ENCODE data around the gene SAMSN1. TPM values are rescaled to one million over a fixed set of nuclear protein-coding genes. Genes with fewer than 3 reads are reported as not detected.

SAMSN1 gene
- total and polyA plus RNA-seq, 12 donors: 1.4 to 15.3 (median 7.1) TPM

GRCh38 chr21:14523234-14523633, 22.9 kb downstream of the SAMSN1 start:
- 67 to 71% (median 70%) methylated on average over 5 of the region's 5 CpGs for WGBS, 4 donors
- TF ChIP-seq CTCF (IDR thresholded peaks at IDR 0.05): no peak
- TF ChIP-seq POLR2A (IDR thresholded peaks at IDR 0.05): no peak
- peak in 1 of 7 donors; percentile 19 for DNase-seq

GRCh38 chr21:14522736-14523135, 23.4 kb downstream of the SAMSN1 start:
- Histone ChIP-seq H3K27me3 (no peaks in the 10 kb centered on the region), H3K36me3 (replicated peaks in 1 of 2) (no peaks in the 10 kb centered on the region), H3K9me3 (replicated peaks in 1 of 3) (no peaks in the 10 kb centered on the region), H3K4me3 (no peak overlapping the region), H3K27ac (peak overlapping the region in 1 of 5 donors; percentile 22), H3K4me1 (replicated peaks in 1 of 2) (no peaks in the 10 kb centered on the region)
- TF ChIP-seq CTCF (IDR thresholded peaks at IDR 0.05) (no peak), POLR2A (IDR thresholded peaks at IDR 0.05) (no peak)
- intact Hi-C loops (cut with DNase I): no loop called here
- WGBS, 4 donors: 56 to 74% (median 67%) methylated on average over 2 of the region's 2 CpGs
- no peak for DNase-seq

More at GRCh38 chr21:14523234-14523633, 22.9 kb downstream of the SAMSN1 start:
- Histone ChIP-seq H3K36me3 (replicated peaks in 1 of 2) (no peaks in the 10 kb centered on the region), H3K27me3 (no peaks in the 10 kb centered on the region), H3K4me1 (replicated peaks in 1 of 2) (no peaks in the 10 kb centered on the region), H3K27ac (peak overlapping the region in 1 of 5 donors; percentile 22), H3K4me3 (no peak overlapping the region), H3K9me3 (replicated peaks in 1 of 3) (no peaks in the 10 kb centered on the region)
- intact Hi-C loops (cut with DNase I): no loop called here

- intact Hi-C loops (cut with DNase I): no loop called here
- Histone ChIP-seq H3K27ac (peak overlapping the region in 1 of 5 donors; percentile 57), H3K27me3 (no peaks in the 10 kb centered on the region), H3K4me1 (replicated peaks in 1 of 2) (no peaks in the 10 kb centered on the region), H3K9me3 (replicated peaks in 1 of 3) (no peaks in the 10 kb centered on the region), H3K36me3 (replicated peaks in 1 of 2) (no peaks in the 10 kb centered on the region), H3K4me3 (no peak overlapping the region)
- 61 to 63% (median 61%) methylated on average over 7 of the region's 7 CpGs for WGBS, 4 donors
- DNase-seq: peak in 2 of 7 donors; percentile 16 to 50
- no peak for TF ChIP-seq POLR2A (IDR thresholded peaks at IDR 0.05)
- TF ChIP-seq CTCF (IDR thresholded peaks at IDR 0.05): no peak
These were observed 25.6 kb downstream of the SAMSN1 start for GRCh38 chr21:14520535-14520934.

GRCh38 chr21:14519000-14519399, 27.1 kb downstream of the SAMSN1 start:
- no peak overlapping the region for H3K27ac ChIP-seq
- TF ChIP-seq POLR2A (IDR thresholded peaks at IDR 0.05): no peak
- no peak for TF ChIP-seq CTCF (IDR thresholded peaks at IDR 0.05)
- no peaks in the 10 kb centered on the region for H3K9me3 ChIP-seq (replicated peaks in 1 of 3)
- H3K36me3 ChIP-seq (replicated peaks in 1 of 2): no peaks in the 10 kb centered on the region
- H3K4me3 ChIP-seq: no peak overlapping the region
- intact Hi-C loops (cut with DNase I): no loop called here
- WGBS, 4 donors: 75 to 83% (median 78%) methylated on average over 1 of the region's 1 CpG
- DNase-seq: no peak
- H3K4me1 ChIP-seq (replicated peaks in 1 of 2): no peaks in the 10 kb centered on the region
- no peaks in the 10 kb centered on the region for H3K27me3 ChIP-seq

Measured in adrenal gland (tissue), 12 donors.